ENCODE results near the gene TMEM270. TPM values are rescaled to one million over a fixed set of nuclear protein-coding genes. Genes with fewer than 3 reads are reported as not detected.

The TMEM270 gene
- total RNA-seq, 1 experiment from 2014 or later: 1.1 TPM

DNA sequence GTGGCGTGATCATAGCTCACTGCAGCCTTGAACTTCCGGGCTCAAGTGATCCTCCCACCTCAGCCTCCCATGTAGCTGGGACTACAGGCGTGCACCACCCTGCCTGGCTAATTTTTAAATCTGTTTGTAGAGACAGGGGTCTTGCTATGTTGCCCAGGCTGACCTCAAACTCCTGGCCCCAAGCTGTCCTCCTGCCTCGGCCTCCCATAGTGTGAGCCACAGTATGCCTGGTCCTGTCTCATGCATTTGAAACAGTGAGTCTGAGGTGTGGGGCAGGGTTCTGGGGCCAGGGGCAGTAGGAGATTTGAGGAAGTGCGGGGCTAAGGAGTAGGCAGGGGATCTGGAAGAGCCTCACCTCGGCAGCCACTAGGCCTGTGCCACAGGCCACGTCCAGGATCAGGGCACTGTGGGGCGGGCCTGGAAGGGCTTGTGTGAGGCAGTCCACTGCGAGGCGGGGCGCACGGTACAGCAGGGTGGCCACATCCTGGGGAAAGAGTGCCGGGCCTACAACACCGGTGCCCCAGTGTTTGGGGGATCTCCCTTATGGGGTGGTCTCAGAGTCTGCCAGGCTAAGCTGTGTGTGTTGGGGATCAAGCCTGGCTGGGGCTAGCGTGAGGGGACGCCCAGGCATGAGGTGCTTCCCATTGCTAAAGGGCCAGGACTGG, 20.1 kb upstream of the TMEM270 start:
- Histone ChIP-seq H3K9me2 (ENCODE audit: insufficient read depth) (no peaks in the 10 kb centered on the region), H2AFZ (ENCODE audit: low read depth, low read length, poor library complexity, severe bottlenecking) (no peak overlapping the region), H3K36me3 (ENCODE audit: control insufficient read depth in 1 of 2, insufficient read depth in 2 of 2, low read length in 2 of 2) (no peaks in the 10 kb centered on the region; a peak in 1 of 4 replicates), H3K79me2 (ENCODE audit: insufficient read depth, low read length) (peaks cover 9% of the 10 kb centered on the region; the same call in 1 of the 2 replicates), H3K4me3 (replicated peaks in 1 of 2; ENCODE audit: low read depth in 1 of 2, low read length in 2 of 2) (peak overlapping the region; percentile 85 to 93), H3K27ac (ENCODE audit: low read depth, low read length) (peak overlapping the region; percentile 90), H3K9ac (ENCODE audit: low read length) (peak overlapping the region; percentile 93), H4K20me1 (ENCODE audit: insufficient read depth) (no peaks in the 10 kb centered on the region), H3K4me2 (ENCODE audit: low read length) (peak overlapping the region; percentile 96), H3K9me3 (ENCODE audit: control insufficient read depth in 1 of 2, insufficient read depth in 1 of 2, low read depth in 1 of 2, low read length in 2 of 2) (no peaks in the 10 kb centered on the region), H3K27me3 (ENCODE audit: insufficient read depth, low read length) (no peaks in the 10 kb centered on the region), H3K4me1 (ENCODE audit: control insufficient read depth in 1 of 2, insufficient read depth in 2 of 2, low read length in 2 of 2) (peaks cover 33 to 59% of the 10 kb centered on the region in 2 experiments)
- DNase-seq (ENCODE audit: low read depth, low spot score) (no peak), ATAC-seq (no peak)
- intact Hi-C loops (cut with micrococcal nuclease): no loop called here
- CTCF ChIA-PET: interaction anchor here (1.8 kb wide), 2 partner anchors 7 to 10 kb away, joined by 6 to 18 read pairs; no protein-coding TSS in a partner anchor
- POLR2A ChIA-PET: interaction anchor here (3.5 to 4.4 kb wide), 3 partner anchors 8 to 14 kb away, joined by 21 to 87 read pairs (median 50); partner anchors contain the start of gene CLDN4
- TF ChIP-seq POLR2AphosphoS5 (IDR thresholded peaks at IDR 0.05; ENCODE audit: low read depth, low read length) (0 out of 2 replicates have a peak, but pooled peaks have one; percentile 16), EZH2phosphoT487 (IDR thresholded peaks at IDR 0.05; ENCODE audit: borderline replicate concordance) (no peak)
- RAD21 ChIA-PET (ENCODE audit: low non-redundant PET in 1 of 2, low total read pairs in 2 of 2, uncharacterized antibody in 2 of 2, unreplicated experiment in 2 of 2): interaction anchor here in 1 of 2 experiments (1.1 kb wide), 1 partner anchor 8 kb away, joined by 6 read pairs; no protein-coding TSS in a partner anchor
- BruUV-seq (replicated peaks): no TSS peak

GRCh38 chr7:73841689-73842066, 19.3 kb upstream of the TMEM270 start:
- ChIA-PET CTCF (interaction anchor here (0.8 to 1.8 kb wide), 4 partner anchors 8 to 103 kb away, joined by 3 to 18 read pairs (median 6); partner anchors contain the start of gene ABHD11), POLR2A (interaction anchor here (1.2 to 4.4 kb wide), 9 partner anchors 9 to 186 kb away, joined by 3 to 87 read pairs (median 6); partner anchors contain the start of gene CLDN4), RAD21 (ENCODE audit: low non-redundant PET in 1 of 2, low total read pairs in 2 of 2, uncharacterized antibody in 2 of 2, unreplicated experiment in 2 of 2) (interaction anchor here (1.1 to 1.5 kb wide), 3 partner anchors 8 to 9 kb away, joined by 6 to 7 read pairs (median 7); no protein-coding TSS in a partner anchor)
- Histone ChIP-seq H2AFZ (ENCODE audit: low read depth, low read length, poor library complexity, severe bottlenecking) (no peak overlapping the region), H3K36me3 (ENCODE audit: control insufficient read depth in 1 of 2, insufficient read depth in 2 of 2, low read length in 2 of 2) (no peaks in the 10 kb centered on the region; a peak in 1 of 4 replicates), H3K4me1 (ENCODE audit: control insufficient read depth in 1 of 2, insufficient read depth in 2 of 2, low read length in 2 of 2) (peaks cover 33 to 59% of the 10 kb centered on the region in 2 experiments), H3K4me3 (replicated peaks in 1 of 2; ENCODE audit: low read depth in 1 of 2, low read length in 2 of 2) (peak overlapping the region; percentile 85 to 93), H3K4me2 (ENCODE audit: low read length) (peak overlapping the region; percentile 96), H3K9me2 (ENCODE audit: insufficient read depth) (no peaks in the 10 kb centered on the region), H3K27me3 (ENCODE audit: insufficient read depth, low read length) (no peaks in the 10 kb centered on the region), H3K27ac (ENCODE audit: low read depth, low read length) (peak overlapping the region; percentile 90), H3K79me2 (ENCODE audit: insufficient read depth, low read length) (peaks cover 9% of the 10 kb centered on the region; the same call in 1 of the 2 replicates), H3K9me3 (ENCODE audit: control insufficient read depth in 1 of 2, insufficient read depth in 1 of 2, low read depth in 1 of 2, low read length in 2 of 2) (no peaks in the 10 kb centered on the region), H4K20me1 (ENCODE audit: insufficient read depth) (no peaks in the 10 kb centered on the region), H3K9ac (ENCODE audit: low read length) (peak overlapping the region; percentile 93)
- intact Hi-C loops (cut with micrococcal nuclease): no loop called here
- DNase-seq (ENCODE audit: low read depth, low spot score): no peak
- no TSS peak for BruUV-seq (replicated peaks)
- peak; percentile 77 for ATAC-seq
- TF ChIP-seq, protein P1, sequence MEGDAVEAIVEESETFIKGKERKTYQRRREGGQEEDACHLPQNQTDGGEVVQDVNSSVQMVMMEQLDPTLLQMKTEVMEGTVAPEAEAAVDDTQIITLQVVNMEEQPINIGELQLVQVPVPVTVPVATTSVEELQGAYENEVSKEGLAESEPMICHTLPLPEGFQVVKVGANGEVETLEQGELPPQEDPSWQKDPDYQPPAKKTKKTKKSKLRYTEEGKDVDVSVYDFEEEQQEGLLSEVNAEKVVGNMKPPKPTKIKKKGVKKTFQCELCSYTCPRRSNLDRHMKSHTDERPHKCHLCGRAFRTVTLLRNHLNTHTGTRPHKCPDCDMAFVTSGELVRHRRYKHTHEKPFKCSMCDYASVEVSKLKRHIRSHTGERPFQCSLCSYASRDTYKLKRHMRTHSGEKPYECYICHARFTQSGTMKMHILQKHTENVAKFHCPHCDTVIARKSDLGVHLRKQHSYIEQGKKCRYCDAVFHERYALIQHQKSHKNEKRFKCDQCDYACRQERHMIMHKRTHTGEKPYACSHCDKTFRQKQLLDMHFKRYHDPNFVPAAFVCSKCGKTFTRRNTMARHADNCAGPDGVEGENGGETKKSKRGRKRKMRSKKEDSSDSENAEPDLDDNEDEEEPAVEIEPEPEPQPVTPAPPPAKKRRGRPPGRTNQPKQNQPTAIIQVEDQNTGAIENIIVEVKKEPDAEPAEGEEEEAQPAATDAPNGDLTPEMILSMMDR (IDR thresholded peaks at IDR 0.05 in 2 of 3, conservative IDR thresholded peaks at IDR 0.05 in 1 of 3; ENCODE audit: borderline replicate concordance in 1 of 3, insufficient read depth in 1 of 3, low read depth in 2 of 3, low read length in 2 of 3): peak in 1 of 3 experiments; percentile 16; a peak in 2 of 6 replicates
- TF ChIP-seq POLR2AphosphoS5 (IDR thresholded peaks at IDR 0.05; ENCODE audit: low read depth, low read length): peak; percentile 12; the same call in 1 of the 2 replicates
- no peak for TF ChIP-seq REST (IDR thresholded peaks at IDR 0.05; ENCODE audit: low read depth)
- TF ChIP-seq TCF7L2 (IDR thresholded peaks at IDR 0.05; ENCODE audit: borderline replicate concordance, extremely low read depth, insufficient read depth, insufficient read length): peak; percentile 28

Measured in HCT116 (cell line).